Measurements from ENCODE around the gene ELF3. TPM values are rescaled to one million over a fixed set of nuclear protein-coding genes. Genes with fewer than 3 reads are reported as not detected.
"Not testable (repeated sequence)": the region's sequence is repeated elsewhere in the genome, so short reads cannot be mapped to it uniquely, and the experiment has no call there.

Gene ELF3
- total RNA-seq, 2 experiments from 2014 or later = 0.30 to 0.49 TPM

DNA sequence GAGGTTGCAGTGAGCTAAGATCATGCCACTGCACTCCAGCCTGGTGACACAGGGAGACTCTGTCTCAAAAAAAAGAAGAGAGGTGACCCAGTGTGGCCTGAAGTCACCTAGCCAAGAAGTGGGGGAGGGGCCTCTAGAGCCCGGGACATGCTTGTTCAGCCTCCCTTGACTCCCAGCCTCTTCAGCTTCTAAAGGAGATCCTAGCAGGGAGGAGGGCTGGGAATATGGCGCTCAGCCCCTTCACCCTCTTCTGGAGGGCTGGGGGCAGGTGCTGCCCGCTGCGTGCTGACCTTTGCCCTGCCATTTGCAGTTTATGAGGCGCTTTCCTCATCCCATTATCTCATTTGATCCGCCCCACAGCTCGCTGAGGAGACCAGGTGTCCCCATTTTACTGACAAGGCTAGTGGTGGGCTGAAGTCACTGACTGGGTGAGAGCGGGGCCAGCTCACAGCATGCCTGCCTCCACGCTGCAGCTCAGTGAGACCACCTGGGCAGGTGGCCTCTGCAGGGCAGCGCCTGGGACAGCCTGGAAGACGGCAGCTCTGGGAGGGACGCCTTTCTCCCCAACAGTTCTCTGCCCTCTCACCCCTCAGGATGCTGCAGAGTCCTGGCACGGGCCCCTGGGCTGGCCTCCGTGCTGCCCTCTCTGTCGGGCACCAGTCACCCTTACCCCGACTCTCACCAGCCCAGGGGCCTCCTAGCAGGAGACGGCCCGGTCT, 7.5 kb downstream of the ELF3 start:
- CTCF ChIA-PET = interaction anchor here (1.5 kb wide), 1 partner anchor 18 kb away, joined by 4 read pairs; no protein-coding TSS in a partner anchor
- intact Hi-C loops (cut with DNase I, micrococcal nuclease) = no loop called here
- no peaks in the 10 kb centered on the region for H3K36me3 Mint-ChIP-seq (ENCODE audit: low read depth)

DNA sequence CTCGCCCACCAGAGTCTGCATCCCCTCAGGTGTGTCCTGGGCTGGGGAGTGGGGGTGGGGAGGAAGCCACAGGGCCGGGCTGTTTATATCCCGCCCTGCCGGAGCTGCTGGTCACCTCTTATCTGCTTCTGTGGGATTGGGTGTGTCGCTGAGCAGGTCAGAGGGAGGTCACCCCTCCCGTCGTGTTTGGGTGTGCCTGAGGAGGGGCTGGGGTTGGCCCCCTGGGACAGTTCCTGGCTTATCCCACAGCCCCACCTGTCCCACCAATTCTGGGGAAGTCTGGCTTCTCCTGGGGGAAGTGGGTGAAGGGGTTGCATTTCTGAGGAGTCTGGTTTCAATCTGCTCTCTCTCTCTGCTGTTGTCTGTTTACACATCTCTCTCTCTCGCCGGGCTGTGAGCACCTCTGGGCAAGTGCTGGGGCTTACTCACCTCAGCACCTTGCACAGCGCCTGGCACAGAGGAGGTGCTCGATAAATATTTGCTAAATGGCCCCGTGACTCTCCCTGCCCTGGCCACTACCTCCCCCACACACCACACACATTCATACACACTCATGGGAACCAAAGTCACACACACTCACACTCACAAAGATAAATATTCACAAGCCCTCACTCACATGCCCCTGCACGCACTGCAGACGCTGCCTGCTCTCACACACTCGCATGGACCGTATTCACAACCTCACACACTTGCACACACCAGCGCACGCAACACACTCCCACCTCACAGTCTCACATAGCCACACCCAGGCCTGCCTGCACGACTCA, 8.3 kb downstream of the ELF3 start:
- intact Hi-C loops (cut with DNase I, micrococcal nuclease) = no loop called here

More for the DNA sequence above, 7.5 kb downstream of the ELF3 start:
- ATAC-seq (no peak), DNase-seq (no peak)
- Mint-ChIP-seq H3K4me3 (no peak overlapping the region), H3K4me1 (no peaks in the 10 kb centered on the region), H3K9me3 (ENCODE audit: low read depth) (no peaks in the 10 kb centered on the region), H3K27me3 (peaks cover 3% of the 10 kb centered on the region), H3K27ac (no peak overlapping the region)
- POLR2A ChIA-PET = no interaction called here

DNA sequence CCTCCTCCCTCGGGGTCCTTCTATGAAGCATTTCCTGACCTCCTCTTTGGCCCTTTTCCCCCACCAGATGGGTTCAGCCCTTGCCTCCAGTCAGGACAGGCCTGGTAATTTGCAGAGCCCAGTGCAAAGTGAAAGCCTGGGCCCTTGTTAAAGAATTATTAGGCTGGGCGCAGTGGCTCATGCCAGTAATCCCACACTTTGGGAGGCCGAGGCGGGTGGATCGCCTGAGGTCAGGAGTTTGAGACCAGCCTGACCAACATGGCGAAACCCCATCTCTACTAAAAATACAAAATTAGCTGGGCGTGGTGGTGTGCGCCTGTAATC, 8.8 kb downstream of the ELF3 start:
- POLR2A ChIA-PET; H3K27me3 Mint-ChIP-seq; intact Hi-C loops (cut with DNase I, micrococcal nuclease); H3K9me3 Mint-ChIP-seq (ENCODE audit: low read depth); ATAC-seq; H3K4me1 Mint-ChIP-seq; H3K4me3 Mint-ChIP-seq; H3K27ac Mint-ChIP-seq; DNase-seq; CTCF ChIA-PET; H3K36me3 Mint-ChIP-seq (ENCODE audit: low read depth): not testable (repeated sequence)

More for the DNA sequence above, 8.3 kb downstream of the ELF3 start:
- DNase-seq = no peak
- Mint-ChIP-seq H3K9me3 (ENCODE audit: low read depth) (no peaks in the 10 kb centered on the region), H3K4me1 (no peaks in the 10 kb centered on the region), H3K4me3 (no peak overlapping the region), H3K36me3 (ENCODE audit: low read depth) (no peaks in the 10 kb centered on the region), H3K27me3 (peaks cover 3% of the 10 kb centered on the region), H3K27ac (no peak overlapping the region)
- ChIA-PET CTCF (no interaction called here), POLR2A (no interaction called here)
- no peak for ATAC-seq

DNA sequence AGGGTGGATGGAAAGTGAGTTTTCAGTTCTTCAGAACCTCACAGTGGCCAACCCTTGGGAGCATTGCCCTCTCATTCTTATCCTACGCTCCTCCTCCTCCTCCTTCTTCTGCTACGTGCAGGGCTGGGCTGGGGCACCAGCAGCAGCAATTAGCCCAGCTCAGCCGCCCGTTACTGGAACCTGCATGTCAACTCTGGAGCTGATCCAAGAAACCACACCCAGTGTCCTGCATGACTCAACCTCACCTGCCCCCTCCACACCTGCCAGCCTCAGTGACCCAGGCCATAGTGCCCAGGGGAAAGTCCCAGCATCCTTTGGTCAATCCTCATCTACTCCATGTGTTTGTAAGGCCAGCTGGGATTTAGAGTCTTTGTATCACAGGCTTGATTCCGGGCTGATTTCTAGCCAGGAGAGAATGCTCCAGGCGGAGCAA, 12.6 kb downstream of the ELF3 start:
- peaks cover 3% of the 10 kb centered on the region for H3K27me3 Mint-ChIP-seq
- ChIA-PET CTCF (interaction anchor here (0.8 kb wide), 1 partner anchor 799 kb away, joined by 3 read pairs; no protein-coding TSS in a partner anchor), POLR2A (no interaction called here)
- H3K27ac Mint-ChIP-seq = no peak overlapping the region
- H3K4me1 Mint-ChIP-seq = no peaks in the 10 kb centered on the region
- no peaks in the 10 kb centered on the region for H3K9me3 Mint-ChIP-seq (ENCODE audit: low read depth)
- DNase-seq = no peak
- H3K36me3 Mint-ChIP-seq (ENCODE audit: low read depth) = no peaks in the 10 kb centered on the region
- intact Hi-C loops (cut with DNase I, micrococcal nuclease) = no loop called here
- ATAC-seq = no peak
- no peak overlapping the region for H3K4me3 Mint-ChIP-seq

DNA sequence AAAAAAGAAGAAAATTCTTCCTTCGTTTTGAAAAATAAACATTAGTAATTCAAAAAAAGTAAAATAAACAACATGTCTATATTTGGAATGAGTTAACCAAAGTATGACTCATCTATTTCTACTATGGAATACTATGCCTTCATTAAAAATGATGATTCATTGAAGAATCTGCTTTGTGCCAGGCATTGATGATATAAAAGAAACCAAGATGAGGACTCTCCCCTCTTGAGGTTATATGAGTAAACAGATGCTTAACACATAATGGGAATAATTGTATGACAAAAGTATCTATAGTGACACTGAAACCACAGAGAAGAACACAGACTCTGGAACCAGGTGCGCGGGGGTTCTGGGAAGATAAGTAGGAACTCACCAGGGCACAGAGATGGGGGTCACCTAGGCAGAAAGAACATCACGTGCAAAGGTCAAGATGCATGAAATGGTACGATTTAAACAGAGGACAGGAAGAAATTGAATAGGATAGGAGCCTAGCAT, 18.8 kb downstream of the ELF3 start:
- ATAC-seq (peak; percentile 69), DNase-seq (peak; percentile 24)
- Mint-ChIP-seq H3K9me3 (ENCODE audit: low read depth) (no peaks in the 10 kb centered on the region), H3K36me3 (ENCODE audit: low read depth) (no peaks in the 10 kb centered on the region), H3K4me1 (peaks cover 5% of the 10 kb centered on the region), H3K4me3 (no peak overlapping the region), H3K27me3 (no peaks in the 10 kb centered on the region), H3K27ac (no peak overlapping the region)
- ChIA-PET POLR2A (interaction anchor here (0.6 kb wide), 1 partner anchor 30 kb away, joined by 3 read pairs; no protein-coding TSS in a partner anchor), CTCF (interaction anchor here (0.7 kb wide), 1 partner anchor 160 kb away, joined by 4 read pairs; no protein-coding TSS in a partner anchor)
- intact Hi-C loops (cut with DNase I, micrococcal nuclease) = no loop called here

DNA sequence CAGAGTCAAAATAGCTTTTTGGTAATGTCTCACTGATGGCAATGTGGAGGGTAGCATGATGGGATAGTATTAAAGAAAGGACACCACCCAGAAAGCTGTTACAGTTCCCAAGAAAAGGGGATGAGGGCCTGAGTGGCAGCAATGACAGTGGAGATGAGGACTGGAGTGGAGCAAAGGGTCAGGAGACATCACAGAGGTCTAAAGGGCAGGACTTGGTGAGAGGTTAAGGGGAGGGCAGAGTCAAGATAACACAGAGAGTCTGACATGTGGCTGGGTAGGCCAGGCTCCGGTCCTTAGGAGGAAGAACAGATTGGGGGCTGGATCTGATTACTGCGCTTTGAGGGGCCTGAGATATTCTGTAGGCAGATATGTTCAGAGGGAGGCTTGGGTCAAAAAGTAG, 19.3 kb downstream of the ELF3 start:
- intact Hi-C loops (cut with DNase I, micrococcal nuclease) = no loop called here
- no peaks in the 10 kb centered on the region for H3K9me3 Mint-ChIP-seq (ENCODE audit: low read depth)
- DNase-seq = no peak
- H3K4me1 Mint-ChIP-seq = peaks cover 5% of the 10 kb centered on the region
- no peak overlapping the region for H3K4me3 Mint-ChIP-seq
- no peak overlapping the region for H3K27ac Mint-ChIP-seq
- POLR2A ChIA-PET = interaction anchor here (0.6 kb wide), 1 partner anchor 29 kb away, joined by 3 read pairs; no protein-coding TSS in a partner anchor
- no peaks in the 10 kb centered on the region for H3K36me3 Mint-ChIP-seq (ENCODE audit: low read depth)
- H3K27me3 Mint-ChIP-seq = no peaks in the 10 kb centered on the region
- ATAC-seq = no peak
- CTCF ChIA-PET = interaction anchor here (1.0 kb wide), 1 partner anchor 19 kb away, joined by 3 read pairs; the partner anchor contains the start of gene ELF3

DNA sequence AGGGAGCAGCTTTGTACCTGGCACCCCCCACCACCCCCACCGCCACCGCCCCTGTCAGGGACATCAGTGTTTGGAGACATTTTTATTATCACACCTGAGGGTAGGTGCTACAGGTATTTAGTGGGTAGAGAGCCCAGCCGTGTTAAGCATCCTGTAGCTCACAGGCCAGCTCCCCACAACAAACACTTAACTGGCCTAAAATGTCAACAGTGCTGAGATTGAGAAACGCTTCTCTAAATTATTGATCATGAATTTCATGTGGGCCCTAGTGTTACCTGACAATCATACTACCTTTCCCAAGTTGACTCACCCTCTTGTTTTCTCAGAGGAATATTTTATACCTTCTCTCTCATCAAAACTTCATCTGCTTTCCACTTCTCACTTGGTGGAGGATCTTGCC, 21.4 kb downstream of the ELF3 start:
- H3K4me3 Mint-ChIP-seq = no peak overlapping the region
- H3K4me1 Mint-ChIP-seq = peaks cover 5% of the 10 kb centered on the region
- no peaks in the 10 kb centered on the region for H3K27me3 Mint-ChIP-seq
- POLR2A ChIA-PET = no interaction called here
- DNase-seq (no peak), ATAC-seq (no peak)
- no peaks in the 10 kb centered on the region for H3K36me3 Mint-ChIP-seq (ENCODE audit: low read depth)
- H3K9me3 Mint-ChIP-seq (ENCODE audit: low read depth) = no peaks in the 10 kb centered on the region
- no peak overlapping the region for H3K27ac Mint-ChIP-seq
- CTCF ChIA-PET = interaction anchor here (0.5 kb wide), 1 partner anchor 23 kb away, joined by 4 read pairs; no protein-coding TSS in a partner anchor
- intact Hi-C loops (cut with DNase I, micrococcal nuclease) = no loop called here

DNA sequence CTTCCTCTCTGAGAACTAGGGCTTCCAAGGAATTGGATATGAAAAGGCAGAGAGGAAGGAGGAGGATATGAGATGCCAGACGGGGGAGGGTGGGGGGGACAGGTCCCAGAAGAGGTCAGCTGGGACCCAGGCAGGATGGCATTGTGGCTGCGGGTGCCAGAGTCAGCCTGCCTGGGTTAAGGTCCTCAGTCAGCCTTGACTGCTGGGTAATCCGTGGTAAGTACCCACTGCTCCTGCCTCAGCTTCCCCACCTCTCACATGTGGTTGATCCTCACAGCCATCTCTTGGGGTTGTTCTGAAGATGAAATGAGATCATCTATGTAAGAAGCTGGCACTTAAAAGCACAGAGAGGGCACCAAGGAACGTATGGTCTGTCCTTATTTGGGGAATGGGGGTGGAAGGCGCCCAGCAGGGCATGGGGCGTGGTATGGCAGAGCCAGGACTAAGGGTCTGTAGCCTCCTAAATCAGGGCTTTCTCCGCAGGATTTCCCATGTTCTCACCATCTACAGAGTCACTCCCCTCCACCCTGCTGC, 23.8 kb downstream of the ELF3 start:
- intact Hi-C loops (cut with DNase I, micrococcal nuclease) = no loop called here
- ChIA-PET POLR2A (no interaction called here), CTCF (interaction anchor here (1.0 kb wide), 1 partner anchor 35 kb away, joined by 3 read pairs; no protein-coding TSS in a partner anchor)
- no peak overlapping the region for H3K4me3 Mint-ChIP-seq
- H3K27me3 Mint-ChIP-seq = no peaks in the 10 kb centered on the region
- DNase-seq (no peak), ATAC-seq (no peak)
- no peaks in the 10 kb centered on the region for H3K9me3 Mint-ChIP-seq (ENCODE audit: low read depth)
- H3K27ac Mint-ChIP-seq = no peak overlapping the region
- H3K36me3 Mint-ChIP-seq (ENCODE audit: low read depth) = no peaks in the 10 kb centered on the region
- H3K4me1 Mint-ChIP-seq = peaks cover 5% of the 10 kb centered on the region

DNA sequence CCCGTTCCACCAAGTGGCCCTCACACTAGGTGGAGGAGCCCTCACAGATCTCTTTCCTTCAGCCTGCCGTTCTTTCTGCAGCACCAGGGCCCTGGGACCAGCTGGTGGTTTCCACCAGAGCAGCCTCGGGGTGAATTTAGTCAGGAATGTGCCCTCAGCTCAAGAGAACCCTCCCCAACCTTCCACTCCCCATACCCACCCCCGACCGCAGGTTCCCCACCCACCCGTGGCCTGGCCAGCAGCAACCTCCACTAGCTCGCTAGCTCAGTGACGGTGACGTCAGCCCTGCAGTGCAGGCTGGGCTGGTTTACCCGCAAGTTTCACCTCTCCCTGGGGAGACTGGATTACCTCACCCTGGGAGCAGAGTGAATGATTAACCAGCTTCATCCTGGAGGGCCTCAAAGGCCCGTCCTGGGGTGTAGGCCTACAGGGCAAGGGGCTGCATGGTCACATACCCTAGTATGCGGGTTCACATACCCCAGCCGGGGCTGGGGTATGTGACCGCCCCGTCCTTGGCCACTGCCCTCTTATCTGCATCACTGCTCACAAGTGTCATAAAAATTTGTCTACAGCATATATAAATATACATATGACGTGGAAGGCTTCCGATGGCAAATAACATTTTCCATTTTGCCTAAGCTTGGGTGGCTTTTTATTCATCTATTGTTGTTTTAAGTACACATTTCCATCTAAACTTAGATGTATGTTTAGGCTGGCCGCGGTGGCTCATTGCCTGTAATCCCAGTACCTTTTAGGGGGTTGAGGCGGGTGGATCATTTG, 24.5 kb downstream of the ELF3 start:
- peak; percentile 32 for DNase-seq
- Mint-ChIP-seq H3K27ac (no peak overlapping the region), H3K4me3 (no peak overlapping the region), H3K9me3 (ENCODE audit: low read depth) (no peaks in the 10 kb centered on the region), H3K27me3 (no peaks in the 10 kb centered on the region), H3K4me1 (no peaks in the 10 kb centered on the region), H3K36me3 (ENCODE audit: low read depth) (no peaks in the 10 kb centered on the region)
- intact Hi-C loops (cut with DNase I, micrococcal nuclease) = no loop called here
- POLR2A ChIA-PET = no interaction called here
- ATAC-seq = peak; percentile 36
- CTCF ChIA-PET = interaction anchor here (1.0 kb wide), 1 partner anchor 36 kb away, joined by 3 read pairs; no protein-coding TSS in a partner anchor

DNA sequence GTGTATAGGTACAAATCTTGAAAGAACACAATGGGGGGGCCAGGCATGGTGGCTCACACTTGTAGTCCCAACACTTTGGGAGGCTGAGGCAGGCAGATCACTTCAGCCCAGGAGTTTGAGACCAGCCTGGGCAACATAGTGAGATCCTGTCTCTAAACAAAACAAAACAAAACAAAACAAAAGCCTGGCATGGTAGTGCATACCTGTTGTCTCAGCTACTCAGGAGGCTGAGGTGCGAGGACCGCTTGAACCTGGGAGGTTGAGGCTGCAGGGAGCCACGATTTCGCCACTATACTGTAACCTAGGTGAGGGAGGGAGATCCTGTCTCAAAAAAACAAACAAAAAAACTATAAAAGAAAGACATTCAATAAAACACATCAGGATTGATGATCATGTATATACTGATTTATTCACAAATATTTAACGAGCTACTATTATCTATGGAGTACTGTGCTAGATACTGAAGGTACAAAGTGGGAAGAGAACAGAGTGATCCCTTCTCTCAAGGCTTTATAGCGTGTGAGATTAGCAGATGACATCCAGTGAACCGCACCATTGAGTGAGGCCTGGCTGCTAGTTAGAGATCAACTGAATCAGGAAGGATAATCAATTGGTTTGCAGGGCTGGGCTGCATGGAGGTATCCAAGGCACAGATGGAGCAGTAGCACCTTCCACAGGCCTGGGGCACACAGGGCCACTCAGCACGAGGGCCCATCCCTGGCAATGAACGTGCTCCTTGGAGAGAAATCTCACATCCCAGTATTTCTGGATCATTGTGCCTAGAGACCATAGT, 26.4 kb downstream of the ELF3 start:
- Mint-ChIP-seq H3K27me3 (no peaks in the 10 kb centered on the region), H3K27ac (no peak overlapping the region), H3K36me3 (ENCODE audit: low read depth) (no peaks in the 10 kb centered on the region), H3K9me3 (ENCODE audit: low read depth) (no peaks in the 10 kb centered on the region), H3K4me1 (no peaks in the 10 kb centered on the region), H3K4me3 (no peak overlapping the region)
- no peak for ATAC-seq
- ChIA-PET CTCF (no interaction called here), POLR2A (no interaction called here)
- intact Hi-C loops (cut with DNase I, micrococcal nuclease) = no loop called here
- DNase-seq = no peak

All from activated CD4-positive, alpha-beta T cell treated with anti-CD3 and anti-CD28 coated beads for 36 hours (primary cell).